LNCaP clone FGC (cell line): ENCODE data around the gene PACSIN3.

ENCODE experiments used
- DNase-seq: peaks from one replicate; pipeline ENCODE4 v3.0.0-alpha.2; 2011; ENCODE audit warnings: low read depth
- H3K4me3 ChIP-seq: 2 replicates; pipeline ENCODE4 v1.5.1; 2011; ENCODE audit warnings: mild to moderate bottlenecking, low read depth, low read length, control low read depth
- CTCF ChIP-seq: IDR thresholded peaks from 2 replicates; pipeline ENCODE4 v1.5.1; 2012; ENCODE audit warnings: mild to moderate bottlenecking; ENCODE audit not compliant: control insufficient read depth, insufficient read depth; ENCODE audit errors: extremely low read depth

PACSIN3 gene

GRCh38 chr11:47161134-47161854, 24.9 kb downstream of the PACSIN3 start:
- no peak for DNase-seq
- peak; percentile 80 for TF ChIP-seq CTCF
- no peak overlapping the region for H3K4me3 ChIP-seq

GRCh38 chr11:47160753-47161133, 25.5 kb downstream of the PACSIN3 start:
- no peak for TF ChIP-seq CTCF
- no peak overlapping the region for H3K4me3 ChIP-seq
- no peak for DNase-seq

- TF ChIP-seq CTCF: no peak
- H3K4me3 ChIP-seq: no peak overlapping the region
- DNase-seq: no peak
These were observed 28.0 kb downstream of the PACSIN3 start for GRCh38 chr11:47158242-47158641.

DNA sequence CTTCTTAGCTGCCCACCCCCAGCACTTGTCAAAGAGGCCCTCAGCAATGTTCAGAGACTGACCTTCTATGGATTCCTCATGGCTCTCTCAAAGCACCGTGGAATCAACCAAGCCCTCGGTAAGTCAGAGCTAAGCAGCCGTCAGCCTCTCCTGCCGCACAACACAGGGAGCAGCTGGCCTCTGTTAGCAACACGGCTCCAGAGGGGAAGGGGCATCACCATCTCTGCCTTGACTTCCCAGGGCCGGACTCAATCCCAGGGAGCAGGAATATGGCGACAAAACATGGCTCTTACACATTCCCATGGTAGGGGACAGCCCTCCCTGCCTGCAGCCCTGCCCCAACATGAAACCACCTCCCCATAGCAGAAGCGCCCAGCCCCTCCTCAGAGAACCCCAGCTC, 28.4 kb downstream of the PACSIN3 start:
- DNase-seq: no peak
- H3K4me3 ChIP-seq: no peak overlapping the region
- TF ChIP-seq CTCF: no peak

DNA sequence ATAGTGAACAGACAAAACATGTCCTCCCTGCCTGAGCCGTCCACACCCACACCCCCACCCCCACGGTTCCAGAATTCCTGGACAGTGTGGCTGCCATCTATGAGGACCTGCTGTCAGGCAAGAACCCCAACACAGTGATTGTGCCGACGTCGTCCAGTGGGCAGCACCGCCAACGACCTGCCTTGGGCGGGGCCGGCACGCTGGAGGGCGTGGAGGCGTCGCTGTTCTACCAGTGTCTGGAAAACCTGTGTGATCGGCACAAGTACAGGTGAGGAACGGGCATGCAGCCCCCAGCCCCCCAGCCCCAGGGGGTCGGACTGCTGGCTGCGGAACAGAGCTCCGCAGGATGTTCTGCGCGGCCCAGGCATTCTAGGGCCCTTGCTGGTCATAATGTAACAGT, 29.3 kb downstream of the PACSIN3 start:
- no peak for DNase-seq

GRCh38 chr11:47156333-47156732, 29.9 kb downstream of the PACSIN3 start:
- H3K4me3 ChIP-seq: no peak overlapping the region
- DNase-seq: no peak
- TF ChIP-seq CTCF: no peak

More for the DNA sequence above, 29.3 kb downstream of the PACSIN3 start:
- no peak for TF ChIP-seq CTCF
- H3K4me3 ChIP-seq: no peak overlapping the region

DNA sequence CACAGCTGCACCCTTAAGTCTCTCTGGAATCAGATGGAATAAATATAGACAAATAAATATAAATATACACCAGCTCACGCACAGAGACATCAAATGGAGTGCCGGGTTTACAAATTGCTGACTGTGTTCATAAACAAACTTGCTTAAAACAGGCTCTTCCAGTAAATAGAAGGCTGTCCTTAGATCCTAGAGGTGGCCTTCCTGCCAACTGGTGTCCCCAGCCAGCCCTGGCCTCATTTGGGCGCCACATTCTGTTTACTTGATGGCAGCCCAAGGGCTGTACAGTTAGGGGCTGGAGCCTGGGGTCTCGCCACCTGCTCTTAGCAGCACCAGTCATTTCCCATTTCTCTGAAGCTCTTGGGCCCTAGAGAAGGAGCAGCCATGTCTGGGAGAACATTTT, 30.4 kb downstream of the PACSIN3 start:
- TF ChIP-seq CTCF: no peak
- no peak overlapping the region for H3K4me3 ChIP-seq
- no peak for DNase-seq
